SKM-1 (cell line): ENCODE results near the gene SNAP91.
"Not testable (repeated sequence)": the region's sequence is repeated elsewhere in the genome, so short reads cannot be mapped to it uniquely, and the experiment has no call there.

ENCODE experiments used
- DNase-seq: peaks from one replicate; lab custom pipeline; 2025; ENCODE audit not compliant: unreplicated experiment; lab: John Stamatoyannopoulos, UW

Gene SNAP91

DNA sequence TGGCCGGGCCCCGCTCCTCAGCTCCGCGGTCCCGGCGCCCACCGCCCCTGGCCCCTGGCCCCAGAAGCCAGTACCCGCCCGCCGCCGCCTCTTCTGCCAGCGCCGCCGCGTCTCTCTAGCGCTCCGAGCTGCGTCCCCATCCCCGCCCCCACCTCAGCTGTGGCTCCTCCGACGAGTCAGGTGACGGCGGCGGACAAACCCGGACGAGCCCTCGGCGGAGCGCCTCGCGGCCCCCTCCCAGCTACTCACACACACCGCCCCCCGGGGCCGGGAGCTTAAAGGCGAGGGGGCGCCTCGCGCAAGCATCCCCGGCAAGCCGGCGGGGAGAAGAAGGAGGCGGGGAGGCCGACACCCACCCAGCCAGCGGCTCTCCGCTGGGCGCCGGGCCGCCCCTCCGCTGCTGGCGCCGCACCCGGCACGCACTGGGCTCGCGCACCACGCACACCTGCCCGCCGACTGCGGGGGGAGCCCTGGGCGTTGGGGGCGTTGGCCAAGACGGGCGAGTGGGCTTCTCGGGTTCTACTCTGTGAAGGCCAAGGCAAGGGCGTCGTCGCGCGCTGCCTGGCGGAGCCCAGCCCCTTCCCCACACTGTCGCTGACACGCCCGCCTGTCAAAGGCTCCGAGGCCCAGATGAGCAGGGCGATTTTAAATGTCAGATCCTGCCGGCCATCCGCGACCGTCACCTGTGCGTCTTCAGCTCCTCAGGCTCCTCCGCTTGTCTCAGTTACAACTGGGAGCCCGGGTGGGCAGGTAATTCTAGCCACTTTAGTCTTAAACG, at the start of gene SNAP91:
TSS of gene SNAP91 (minus strand) at position 132 of the 778 bp plus-strand sequence. CDS start 1,174 bp downstream, outside the sequence.
- no peak for DNase-seq

DNA sequence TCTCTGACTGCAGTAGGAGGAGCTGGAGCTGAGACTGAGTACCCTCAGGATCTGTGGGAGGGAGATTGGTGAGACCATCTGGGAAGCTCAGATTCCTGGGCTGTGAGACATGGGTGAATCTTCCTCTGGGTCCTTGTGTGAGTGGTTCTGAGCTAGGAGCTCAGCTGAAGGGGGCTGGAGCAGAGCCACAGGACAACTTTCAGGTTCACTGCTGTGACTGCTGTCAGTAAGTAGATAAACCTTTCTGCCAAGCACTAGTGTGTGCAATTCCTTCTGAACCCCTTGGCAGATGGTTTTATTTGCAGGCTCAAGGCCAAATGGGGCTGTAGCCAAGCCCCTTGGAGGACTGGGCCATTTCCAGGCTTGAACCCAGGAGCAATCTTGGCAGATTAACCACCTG, 49.6 kb upstream of the SNAP91 start:
- DNase-seq: no peak

DNA sequence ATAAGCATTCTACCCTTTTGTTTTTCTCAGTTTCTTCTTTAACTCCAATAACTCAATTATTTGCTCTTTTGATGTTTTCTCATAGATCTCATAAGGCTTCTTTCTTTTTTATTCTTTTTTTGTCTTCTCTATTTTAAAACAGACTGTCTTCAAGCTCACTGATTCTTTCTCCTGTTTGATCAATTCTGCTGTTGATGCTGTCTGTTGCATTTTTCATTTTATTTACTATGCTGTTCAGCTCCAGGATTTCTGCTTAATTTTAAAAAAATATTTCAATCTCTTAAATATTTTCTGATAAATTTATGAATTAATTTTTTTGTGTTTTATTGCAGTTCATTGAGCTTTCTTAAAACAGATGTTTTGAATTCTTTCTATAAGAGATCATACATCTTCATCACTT, 48.1 kb upstream of the SNAP91 start:
- DNase-seq: no peak

- DNase-seq: no peak
These were observed 47.7 kb upstream of the SNAP91 start for GRCh38 chr6:83756565-83756964.

DNA sequence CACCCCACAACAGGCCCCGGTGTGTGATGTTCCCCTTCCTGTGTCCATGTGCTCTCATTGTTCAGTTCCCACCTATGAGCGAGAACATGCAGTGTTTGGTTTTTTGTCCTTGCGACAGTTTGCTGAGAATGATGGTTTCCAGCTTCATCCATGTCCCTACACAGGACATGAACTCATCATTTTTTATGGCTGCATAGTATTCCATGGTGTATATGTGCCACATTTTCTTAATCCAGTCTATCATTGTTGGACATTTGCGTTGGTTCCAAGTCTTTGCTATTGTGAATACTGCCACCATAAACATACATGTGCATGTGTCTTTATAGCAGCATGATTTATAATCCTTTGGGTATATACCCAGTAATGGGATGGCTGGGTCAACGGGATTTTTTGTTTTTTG, 43.5 kb upstream of the SNAP91 start:
- not testable (repeated sequence) for DNase-seq

GRCh38 chr6:83741089-83741488, 32.2 kb upstream of the SNAP91 start:
- no peak for DNase-seq

DNA sequence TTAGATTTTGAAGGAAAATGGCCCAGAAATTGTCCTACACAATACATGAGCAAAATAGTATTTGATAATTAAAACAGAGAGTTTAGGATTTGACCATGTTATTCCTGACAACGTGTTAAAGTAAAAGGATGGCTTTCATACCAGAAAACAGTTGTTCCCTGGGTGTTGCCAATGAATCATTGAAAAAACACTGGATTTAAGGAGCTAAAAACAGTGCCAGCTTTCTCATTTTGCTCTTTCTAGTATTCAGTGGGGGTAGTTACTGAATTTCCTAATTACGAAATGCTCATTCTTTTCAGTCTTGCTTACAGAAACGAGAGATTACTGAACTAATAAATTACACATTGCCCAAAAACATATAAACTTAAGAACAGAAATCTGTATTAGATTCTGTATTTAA, 26.6 kb upstream of the SNAP91 start:
- no peak for DNase-seq

DNA sequence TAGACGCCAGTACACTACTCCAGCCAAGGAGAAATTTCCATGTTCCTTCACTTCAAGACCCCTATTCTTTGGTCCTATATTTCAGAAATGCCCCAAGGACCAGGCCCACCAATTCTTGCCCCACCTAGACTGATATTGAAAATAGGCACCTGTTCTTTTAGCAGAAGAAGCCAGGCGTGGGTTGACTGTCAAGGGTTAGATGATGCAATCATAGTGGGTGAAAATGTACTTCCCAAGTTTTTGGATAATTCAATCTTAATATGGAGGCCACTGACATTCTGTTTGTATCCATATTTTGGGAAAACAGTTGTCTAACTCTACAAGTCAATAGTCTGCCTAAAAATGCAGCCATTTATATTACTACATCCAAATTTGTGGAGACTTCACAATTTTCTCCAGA, 21.0 kb upstream of the SNAP91 start:
- no peak for DNase-seq

DNA sequence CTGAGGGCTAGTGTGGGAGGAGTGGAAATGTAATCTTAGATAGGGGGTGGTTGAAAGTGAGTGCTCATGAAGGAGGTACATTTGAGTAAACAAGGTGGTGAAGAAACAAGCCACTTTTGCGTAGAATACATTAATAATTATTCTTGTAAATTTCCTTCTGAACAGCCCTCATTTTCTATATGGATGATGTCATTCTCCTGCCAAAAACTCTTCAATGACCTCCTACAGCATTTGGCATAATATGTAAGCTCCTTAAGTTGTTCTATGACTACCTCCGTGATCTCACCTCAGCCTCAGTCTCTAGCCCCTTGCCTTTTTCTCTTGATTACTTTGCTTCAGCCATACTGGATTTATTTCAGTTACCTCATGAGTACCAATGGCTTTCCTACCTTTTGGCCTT, 14.0 kb upstream of the SNAP91 start:
- DNase-seq: no peak

DNA sequence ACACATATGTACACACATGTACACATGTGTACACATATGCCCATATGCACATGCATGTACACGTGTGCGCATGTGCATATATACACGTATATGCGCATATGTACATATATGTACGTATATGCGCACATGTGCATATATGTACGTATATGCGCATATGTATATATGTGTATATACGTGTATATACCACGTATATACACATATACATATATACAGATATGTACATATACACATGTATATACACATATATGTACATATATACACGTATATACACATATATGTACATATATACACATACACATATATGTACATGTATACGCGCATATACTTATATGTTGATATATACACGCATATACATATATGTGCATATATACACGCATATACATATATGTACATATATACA, 8.9 kb upstream of the SNAP91 start:
- DNase-seq: no peak

GRCh38 chr6:83711958-83712357, 3.1 kb upstream of the SNAP91 start:
- DNase-seq: no peak

DNA sequence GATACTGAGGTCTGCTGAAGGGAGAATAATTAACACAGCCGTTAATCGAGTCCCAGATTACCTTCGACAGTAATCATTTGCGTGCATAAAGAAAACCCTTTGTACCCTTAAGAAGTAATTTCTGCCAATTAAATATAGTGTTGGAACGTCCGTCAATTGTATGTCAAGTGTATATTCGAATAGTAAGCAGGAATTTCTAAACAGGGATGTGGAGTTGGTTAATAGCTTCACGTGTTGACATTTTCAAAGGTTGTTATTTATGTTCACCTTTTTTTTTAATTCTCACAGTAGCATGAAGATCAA, 798 bp upstream of the SNAP91 start:
- DNase-seq: no peak

DNA sequence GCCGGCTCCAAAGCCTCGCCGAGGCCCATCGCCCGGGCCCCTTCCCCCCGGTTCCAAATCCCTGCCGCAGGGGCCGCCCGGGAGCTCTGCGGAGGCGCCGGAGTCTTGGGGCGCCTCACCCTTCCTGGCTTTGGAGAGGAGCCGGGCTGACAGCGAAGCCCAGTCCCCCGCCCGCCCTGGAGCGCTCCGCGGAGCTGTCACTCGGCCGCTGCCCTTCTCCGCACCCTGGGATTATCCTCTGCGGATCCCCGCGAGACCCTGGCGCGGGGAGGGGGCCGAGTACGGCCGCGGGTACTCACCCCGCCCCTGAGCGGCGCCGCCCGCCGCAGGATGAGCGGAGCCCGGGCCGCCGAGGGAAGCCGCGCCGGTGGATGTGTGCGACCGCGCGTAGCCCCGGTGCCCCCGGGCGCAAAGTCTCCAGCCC, 343 bp downstream of the SNAP91 start:
- DNase-seq: no peak

DNA sequence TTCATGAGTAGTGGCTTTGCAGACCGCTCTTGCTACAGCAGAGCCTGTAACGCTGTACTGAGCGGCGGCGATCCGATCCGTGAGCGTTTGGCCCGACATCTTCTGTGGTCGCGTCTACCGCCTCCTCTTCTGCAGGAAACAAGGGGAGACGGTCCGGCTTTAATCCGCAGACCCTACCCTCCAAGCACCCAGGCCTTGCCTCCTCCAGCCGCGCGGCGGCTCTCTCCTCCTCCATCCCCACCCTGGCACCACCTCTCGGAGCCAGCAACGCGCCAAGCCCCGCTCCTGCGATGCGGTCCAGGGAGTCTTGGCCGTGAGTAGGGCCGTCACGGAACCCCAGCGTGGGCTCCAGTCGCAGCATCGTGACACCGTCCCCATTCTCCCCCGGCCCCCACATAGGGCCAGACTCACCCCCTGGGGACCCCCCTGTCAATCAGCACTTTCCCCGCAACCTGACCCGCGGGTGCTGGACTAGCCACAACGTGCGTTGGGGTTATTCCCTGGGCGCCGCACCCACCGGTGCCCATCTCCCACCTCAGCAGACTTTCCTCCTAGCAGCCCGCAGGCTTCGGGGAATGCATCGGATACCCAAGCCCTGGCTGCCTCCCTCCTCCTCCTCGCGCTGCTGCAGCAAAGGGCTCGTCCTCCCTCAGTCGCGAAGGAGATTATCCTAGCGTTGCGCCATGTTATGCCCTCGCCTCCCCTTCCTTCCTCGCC, 914 bp downstream of the SNAP91 start:
- no peak for DNase-seq

DNA sequence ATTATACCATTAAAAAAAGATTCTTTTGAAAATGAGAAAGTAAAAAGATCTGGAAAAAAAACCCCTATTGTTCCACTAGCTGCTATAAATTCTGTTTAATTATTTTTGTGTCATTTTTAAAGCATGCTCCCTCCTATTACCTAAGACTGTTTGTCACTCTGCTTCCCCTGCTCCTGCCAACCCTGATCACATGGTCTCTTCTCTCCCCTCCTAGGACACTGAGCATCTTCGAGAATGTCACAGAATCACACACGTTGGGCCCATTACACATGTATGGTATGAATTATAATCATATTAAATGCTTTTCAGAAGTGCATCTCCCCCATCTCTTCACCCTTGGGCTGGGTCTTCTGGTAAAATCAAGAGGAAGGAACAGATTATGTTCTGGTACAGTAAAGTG, 6.2 kb downstream of the SNAP91 start:
- DNase-seq: no peak

GRCh38 chr6:83702077-83702476, 6.8 kb downstream of the SNAP91 start:
- DNase-seq: no peak

GRCh38 chr6:83696674-83697073, 12.2 kb downstream of the SNAP91 start:
- DNase-seq: no peak

DNA sequence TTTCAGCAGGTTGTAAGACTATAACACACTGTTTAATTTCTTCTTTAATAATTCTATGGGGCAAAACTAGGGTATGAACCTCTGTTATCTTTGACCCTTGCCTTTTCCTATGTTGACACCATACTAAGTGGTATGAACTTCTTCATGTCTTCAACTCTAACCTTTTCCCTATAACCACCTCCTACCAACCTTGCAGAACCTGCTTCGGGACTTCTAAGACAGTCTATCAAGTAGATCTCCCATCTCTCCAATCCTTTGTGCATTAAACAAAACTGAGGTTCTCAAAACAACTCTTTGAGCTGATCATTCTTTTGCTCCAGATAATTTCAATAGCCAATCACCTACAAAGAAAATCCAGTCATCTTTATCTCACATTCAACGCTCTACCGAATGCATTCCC, 23.4 kb downstream of the SNAP91 start:
- no peak for DNase-seq

- DNase-seq: no peak
These were observed 31.1 kb downstream of the SNAP91 start for GRCh38 chr6:83677791-83678190.

GRCh38 chr6:83637953-83638352, 70.9 kb downstream of the SNAP91 start:
- no peak for DNase-seq

DNA sequence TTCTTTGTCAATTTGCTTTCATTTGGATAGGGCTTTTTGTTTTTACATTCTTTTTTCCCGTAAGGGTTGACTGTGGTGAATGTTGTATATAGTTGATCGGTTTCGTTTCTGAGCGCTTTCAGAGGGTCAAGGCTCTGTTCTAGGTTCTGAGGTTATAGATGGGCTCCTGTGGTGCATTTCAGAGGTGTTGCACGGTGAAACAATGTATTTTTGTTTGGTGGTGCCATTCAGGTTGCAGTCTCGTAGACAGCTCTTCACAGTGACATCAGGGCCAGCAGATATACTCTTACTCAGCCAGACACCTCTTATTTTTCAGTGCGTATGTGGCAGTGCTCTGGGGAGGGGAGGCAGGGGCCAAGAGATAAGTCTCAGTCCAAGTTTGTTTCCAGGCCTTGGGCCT, 72.1 kb downstream of the SNAP91 start:
- DNase-seq: no peak

DNA sequence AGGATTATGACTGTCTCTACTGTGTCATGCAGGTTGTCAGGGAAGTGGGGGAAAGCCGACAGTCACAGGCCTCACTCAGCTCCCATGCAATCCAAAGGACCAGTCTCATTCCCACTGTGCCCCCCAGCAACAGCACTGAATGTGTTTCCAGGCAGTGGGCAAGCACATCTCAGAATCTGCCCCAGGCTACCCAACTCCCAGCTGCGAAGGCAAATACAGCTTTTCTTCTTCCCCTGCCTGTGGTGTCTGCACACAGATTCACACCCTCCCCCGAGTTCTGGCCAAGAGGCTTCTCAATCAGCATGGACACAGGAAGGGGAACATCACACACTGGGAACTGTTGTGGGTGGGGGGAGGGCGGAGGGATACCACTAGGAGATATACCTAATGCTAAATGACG, 75.3 kb downstream of the SNAP91 start:
- DNase-seq: no peak

GRCh38 chr6:83633149-83633548, 75.8 kb downstream of the SNAP91 start:
- DNase-seq: no peak
